ENCODE results near the gene GCNT1. TPM values are rescaled to one million over a fixed set of nuclear protein-coding genes. Genes with fewer than 3 reads are reported as not detected.

The GCNT1 gene
- total RNA-seq, 2 experiments from 2014 or later, result 3.5 to 4.9 TPM

DNA sequence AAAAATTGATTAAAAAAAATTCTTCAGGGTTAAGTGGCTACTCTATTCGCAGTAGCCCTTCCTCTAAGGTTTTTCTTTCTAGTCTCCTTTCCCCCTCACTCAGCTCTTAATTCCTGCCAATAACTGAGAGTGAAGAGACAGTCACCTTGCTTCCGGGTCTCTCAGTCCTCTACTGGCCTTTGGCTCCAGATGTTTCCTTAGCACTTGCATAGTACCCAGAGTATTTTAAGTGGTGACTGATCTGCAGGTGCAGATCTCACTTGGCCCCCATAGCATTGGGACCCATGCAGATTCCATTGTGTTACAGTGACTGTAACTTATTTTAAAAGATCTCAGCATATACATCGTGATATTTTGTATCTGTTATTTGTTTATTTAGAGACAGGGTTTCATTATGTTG is 66.2 kb downstream of the GCNT1 start:
- no peaks in the 10 kb centered on the region for H3K9me3 Mint-ChIP-seq
- no peaks in the 10 kb centered on the region for H3K4me1 Mint-ChIP-seq (ENCODE audit: low read depth)
- intact Hi-C loops (cut with micrococcal nuclease), result no loop called here
- H3K36me3 Mint-ChIP-seq (ENCODE audit: low read depth), result no peaks in the 10 kb centered on the region
- DNase-seq (no peak), ATAC-seq (no peak)
- ChIA-PET CTCF (no interaction called here), POLR2A (no interaction called here)
- no peak overlapping the region for H3K27ac Mint-ChIP-seq
- no peak overlapping the region for H3K4me3 Mint-ChIP-seq
- H3K27me3 Mint-ChIP-seq, result no peaks in the 10 kb centered on the region
- TF ChIP-seq, protein P1, sequence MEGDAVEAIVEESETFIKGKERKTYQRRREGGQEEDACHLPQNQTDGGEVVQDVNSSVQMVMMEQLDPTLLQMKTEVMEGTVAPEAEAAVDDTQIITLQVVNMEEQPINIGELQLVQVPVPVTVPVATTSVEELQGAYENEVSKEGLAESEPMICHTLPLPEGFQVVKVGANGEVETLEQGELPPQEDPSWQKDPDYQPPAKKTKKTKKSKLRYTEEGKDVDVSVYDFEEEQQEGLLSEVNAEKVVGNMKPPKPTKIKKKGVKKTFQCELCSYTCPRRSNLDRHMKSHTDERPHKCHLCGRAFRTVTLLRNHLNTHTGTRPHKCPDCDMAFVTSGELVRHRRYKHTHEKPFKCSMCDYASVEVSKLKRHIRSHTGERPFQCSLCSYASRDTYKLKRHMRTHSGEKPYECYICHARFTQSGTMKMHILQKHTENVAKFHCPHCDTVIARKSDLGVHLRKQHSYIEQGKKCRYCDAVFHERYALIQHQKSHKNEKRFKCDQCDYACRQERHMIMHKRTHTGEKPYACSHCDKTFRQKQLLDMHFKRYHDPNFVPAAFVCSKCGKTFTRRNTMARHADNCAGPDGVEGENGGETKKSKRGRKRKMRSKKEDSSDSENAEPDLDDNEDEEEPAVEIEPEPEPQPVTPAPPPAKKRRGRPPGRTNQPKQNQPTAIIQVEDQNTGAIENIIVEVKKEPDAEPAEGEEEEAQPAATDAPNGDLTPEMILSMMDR (IDR thresholded peaks at IDR 0.05), result no peak

GRCh38 chr9:76526026-76526425 is 67.0 kb downstream of the GCNT1 start:
- no peak for ATAC-seq
- CTCF ChIA-PET, result no interaction called here
- Mint-ChIP-seq H3K27me3 (no peaks in the 10 kb centered on the region), H3K4me1 (ENCODE audit: low read depth) (peaks cover 2% of the 10 kb centered on the region), H3K9me3 (no peaks in the 10 kb centered on the region), H3K27ac (no peak overlapping the region), H3K4me3 (no peak overlapping the region), H3K36me3 (ENCODE audit: low read depth) (no peaks in the 10 kb centered on the region)
- DNase-seq, result no peak
- TF ChIP-seq, protein P1 (IDR thresholded peaks at IDR 0.05), result no peak
- intact Hi-C loops (cut with micrococcal nuclease), result no loop called here
- POLR2A ChIA-PET, result interaction anchor here (0.6 kb wide), 1 partner anchor 16 kb away, joined by 3 read pairs; no protein-coding TSS in a partner anchor

DNA sequence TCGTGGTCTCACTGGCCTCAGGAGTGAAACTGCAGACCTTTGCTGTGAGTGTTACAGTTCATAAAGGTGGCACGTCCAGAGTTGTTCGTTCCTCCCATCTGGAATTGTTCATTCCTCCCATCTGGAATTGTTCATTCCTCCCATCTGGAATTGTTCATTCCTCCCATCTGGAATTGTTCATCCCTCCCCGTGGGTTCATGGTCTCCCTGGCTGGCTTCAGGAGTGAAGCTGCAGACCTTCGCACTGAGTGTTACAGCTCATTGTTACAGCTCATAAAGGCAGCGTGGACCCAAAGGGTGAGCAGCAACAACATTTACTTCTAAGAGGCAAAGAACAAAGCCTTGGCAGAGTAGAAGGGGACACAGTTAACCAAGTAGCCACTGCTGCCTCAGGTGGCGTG is 69.1 kb downstream of the GCNT1 start:
- POLR2A ChIA-PET, result no interaction called here

GRCh38 chr9:76528642-76529190 is 69.7 kb downstream of the GCNT1 start:
- H3K36me3 Mint-ChIP-seq (ENCODE audit: low read depth), result no peaks in the 10 kb centered on the region
- TF ChIP-seq, protein P1 (IDR thresholded peaks at IDR 0.05), result no peak
- no peak overlapping the region for H3K4me3 Mint-ChIP-seq
- H3K27me3 Mint-ChIP-seq, result no peaks in the 10 kb centered on the region
- H3K27ac Mint-ChIP-seq, result no peak overlapping the region
- CTCF ChIA-PET, result no interaction called here
- POLR2A ChIA-PET, result no interaction called here
- no peaks in the 10 kb centered on the region for H3K9me3 Mint-ChIP-seq
- intact Hi-C loops (cut with micrococcal nuclease), result no loop called here
- DNase-seq (no peak), ATAC-seq (no peak)
- peaks cover 2% of the 10 kb centered on the region for H3K4me1 Mint-ChIP-seq (ENCODE audit: low read depth)

More for the DNA sequence above, 69.1 kb downstream of the GCNT1 start:
- peaks cover 2% of the 10 kb centered on the region for H3K4me1 Mint-ChIP-seq (ENCODE audit: low read depth)
- ATAC-seq (no peak), DNase-seq (no peak)
- no peaks in the 10 kb centered on the region for H3K27me3 Mint-ChIP-seq
- CTCF ChIA-PET, result no interaction called here
- intact Hi-C loops (cut with micrococcal nuclease), result no loop called here
- no peak overlapping the region for H3K4me3 Mint-ChIP-seq
- no peak overlapping the region for H3K27ac Mint-ChIP-seq
- TF ChIP-seq, protein P1 (IDR thresholded peaks at IDR 0.05), result no peak
- H3K36me3 Mint-ChIP-seq (ENCODE audit: low read depth), result no peaks in the 10 kb centered on the region
- no peaks in the 10 kb centered on the region for H3K9me3 Mint-ChIP-seq

- intact Hi-C loops (cut with micrococcal nuclease), result no loop called here
- no peak overlapping the region for H3K4me3 Mint-ChIP-seq
- no peak for ATAC-seq
- no peak overlapping the region for H3K27ac Mint-ChIP-seq
- H3K36me3 Mint-ChIP-seq (ENCODE audit: low read depth), result no peaks in the 10 kb centered on the region
- DNase-seq, result no peak
- POLR2A ChIA-PET, result no interaction called here
- CTCF ChIA-PET, result no interaction called here
- TF ChIP-seq, protein P1 (IDR thresholded peaks at IDR 0.05), result no peak
- peaks cover 5% of the 10 kb centered on the region for H3K4me1 Mint-ChIP-seq (ENCODE audit: low read depth)
- no peaks in the 10 kb centered on the region for H3K27me3 Mint-ChIP-seq
- no peaks in the 10 kb centered on the region for H3K9me3 Mint-ChIP-seq
These were observed 70.7 kb downstream of the GCNT1 start for GRCh38 chr9:76529653-76530052.
